Measurements from ENCODE around the gene UBASH3B.

The UBASH3B gene

GRCh38 chr11:122724520-122724919 lies 69.0 kb downstream of the UBASH3B start:
- no peak for TF ChIP-seq NFIC (IDR thresholded peaks at IDR 0.05)

- no peak for TF ChIP-seq NFIC (IDR thresholded peaks at IDR 0.05)
- no peak for TF ChIP-seq YY1 (IDR thresholded peaks at IDR 0.05; ENCODE audit: low read depth)
- no peak for TF ChIP-seq EP300 (IDR thresholded peaks at IDR 0.05; ENCODE audit: borderline replicate concordance)
- TF ChIP-seq CEBPB (IDR thresholded peaks at IDR 0.05): no peak
- TF ChIP-seq EGR1 (IDR thresholded peaks at IDR 0.05): no peak
- no peak for TF ChIP-seq REST (IDR thresholded peaks at IDR 0.05; ENCODE audit: low read depth)
- no peak for TF ChIP-seq TCF12 (IDR thresholded peaks at IDR 0.05; ENCODE audit: low read depth)
- no peak for TF ChIP-seq FOXM1 (IDR thresholded peaks at IDR 0.05; ENCODE audit: borderline replicate concordance, low read depth)
- no peak for TF ChIP-seq CREB1 (IDR thresholded peaks at IDR 0.05; ENCODE audit: low read depth)
- no peak for TF ChIP-seq USF1 (IDR thresholded peaks at IDR 0.05)
- no peak for TF ChIP-seq RAD21 (IDR thresholded peaks at IDR 0.05; ENCODE audit: low read depth)
- no peak for TF ChIP-seq MAX (IDR thresholded peaks at IDR 0.05)
- no peak for TF ChIP-seq TAF1 (IDR thresholded peaks at IDR 0.05; ENCODE audit: low read depth)
- no peak for TF ChIP-seq TEAD4 (IDR thresholded peaks at IDR 0.05)
- no peak for TF ChIP-seq ZBTB7A (IDR thresholded peaks at IDR 0.05; ENCODE audit: low read depth)
Measured at GRCh38 chr11:122726028-122726427, 70.5 kb downstream of the UBASH3B start.

- TF ChIP-seq MAX (IDR thresholded peaks at IDR 0.05) (no peak), YY1 (IDR thresholded peaks at IDR 0.05; ENCODE audit: low read depth) (no peak), USF1 (IDR thresholded peaks at IDR 0.05) (no peak), EP300 (IDR thresholded peaks at IDR 0.05; ENCODE audit: borderline replicate concordance) (no peak), NFIC (IDR thresholded peaks at IDR 0.05) (no peak), REST (IDR thresholded peaks at IDR 0.05; ENCODE audit: low read depth) (no peak), RAD21 (IDR thresholded peaks at IDR 0.05; ENCODE audit: low read depth) (no peak), EGR1 (IDR thresholded peaks at IDR 0.05) (no peak), TEAD4 (IDR thresholded peaks at IDR 0.05) (no peak), CEBPB (IDR thresholded peaks at IDR 0.05) (no peak), FOXM1 (IDR thresholded peaks at IDR 0.05; ENCODE audit: borderline replicate concordance, low read depth) (no peak), ZBTB7A (IDR thresholded peaks at IDR 0.05; ENCODE audit: low read depth) (no peak), TCF12 (IDR thresholded peaks at IDR 0.05; ENCODE audit: low read depth) (no peak)
Measured at GRCh38 chr11:122727101-122727929, 71.8 kb downstream of the UBASH3B start.

GRCh38 chr11:122728561-122728960 lies 73.0 kb downstream of the UBASH3B start:
- no peak for TF ChIP-seq TAF1 (IDR thresholded peaks at IDR 0.05; ENCODE audit: low read depth)
- no peak for TF ChIP-seq NFIC (IDR thresholded peaks at IDR 0.05)
- no peak for TF ChIP-seq EGR1 (IDR thresholded peaks at IDR 0.05)
- no peak for TF ChIP-seq USF1 (IDR thresholded peaks at IDR 0.05)
- TF ChIP-seq CREB1 (IDR thresholded peaks at IDR 0.05; ENCODE audit: low read depth): no peak
- no peak for TF ChIP-seq YY1 (IDR thresholded peaks at IDR 0.05; ENCODE audit: low read depth)
- no peak for TF ChIP-seq EP300 (IDR thresholded peaks at IDR 0.05; ENCODE audit: borderline replicate concordance)
- TF ChIP-seq RAD21 (IDR thresholded peaks at IDR 0.05; ENCODE audit: low read depth): no peak
- no peak for TF ChIP-seq MAX (IDR thresholded peaks at IDR 0.05)
- no peak for TF ChIP-seq TCF12 (IDR thresholded peaks at IDR 0.05; ENCODE audit: low read depth)
- no peak for TF ChIP-seq CEBPB (IDR thresholded peaks at IDR 0.05)
- no peak for TF ChIP-seq FOXM1 (IDR thresholded peaks at IDR 0.05; ENCODE audit: borderline replicate concordance, low read depth)
- no peak for TF ChIP-seq REST (IDR thresholded peaks at IDR 0.05; ENCODE audit: low read depth)
- TF ChIP-seq TEAD4 (IDR thresholded peaks at IDR 0.05): no peak
- no peak for TF ChIP-seq ZBTB7A (IDR thresholded peaks at IDR 0.05; ENCODE audit: low read depth)
